BJ (cell line): Measurements from ENCODE around the gene ANK2. TPM values are rescaled to one million over a fixed set of nuclear protein-coding genes. Genes with fewer than 3 reads are reported as not detected.

Experiments
- CTCF ChIA-PET: fragments of 350-600 bp; formaldehyde crosslinking; extraction: SDS; loops from one replicate; lab custom pipeline; 2021; ENCODE audit warnings: antibody characterized with exemption, inconsistent platforms; lab: Yijun Ruan, JAX
- POLR2A ChIA-PET: fragments of 300-600 bp; sonication (Branson Sonifier 250); formaldehyde crosslinking; extraction: SDS; loops from one replicate; lab custom pipeline; 2021; ENCODE audit warnings: antibody characterized with exemption; lab: Charles Lee
- DNase-seq: peaks from one replicate; pipeline ENCODE4 v3.0.0-alpha.2; 2011; ENCODE audit warnings: low read depth
- H3K27me3 ChIP-seq: 2 replicates; pipeline ENCODE4 v1.6.0; 2011; ENCODE audit warnings: low read length; ENCODE audit not compliant: control insufficient read depth, insufficient read depth
- H3K36me3 ChIP-seq: 2 replicates; pipeline ENCODE4 v1.5.1; 2011; ENCODE audit warnings: low read length; ENCODE audit not compliant: control insufficient read depth, insufficient read depth
- H3K4me3 ChIP-seq: 2 replicates; pipeline ENCODE4 v1.5.1; 2011; ENCODE audit warnings: low read depth, mild to moderate bottlenecking, control low read depth, low read length
- CTCF ChIP-seq: IDR thresholded peaks from 2 replicates; pipeline ENCODE4 v1.5.1; 2011; ENCODE audit warnings: low read depth, mild to moderate bottlenecking, control low read depth, inconsistent platforms, low read length, moderate library complexity; ENCODE audit not compliant: insufficient read depth
- polyA plus RNA-seq: library from polyadenylated mRNA; depleted of rRNA; stranded (reverse); fragments of >200 nt; gene quantifications from 2 replicates; pipeline ENCODE4 v1.2.3, GENCODE V29; 2011

The ANK2 gene
- polyA plus RNA-seq, 1 experiment = 2.3 TPM

DNA sequence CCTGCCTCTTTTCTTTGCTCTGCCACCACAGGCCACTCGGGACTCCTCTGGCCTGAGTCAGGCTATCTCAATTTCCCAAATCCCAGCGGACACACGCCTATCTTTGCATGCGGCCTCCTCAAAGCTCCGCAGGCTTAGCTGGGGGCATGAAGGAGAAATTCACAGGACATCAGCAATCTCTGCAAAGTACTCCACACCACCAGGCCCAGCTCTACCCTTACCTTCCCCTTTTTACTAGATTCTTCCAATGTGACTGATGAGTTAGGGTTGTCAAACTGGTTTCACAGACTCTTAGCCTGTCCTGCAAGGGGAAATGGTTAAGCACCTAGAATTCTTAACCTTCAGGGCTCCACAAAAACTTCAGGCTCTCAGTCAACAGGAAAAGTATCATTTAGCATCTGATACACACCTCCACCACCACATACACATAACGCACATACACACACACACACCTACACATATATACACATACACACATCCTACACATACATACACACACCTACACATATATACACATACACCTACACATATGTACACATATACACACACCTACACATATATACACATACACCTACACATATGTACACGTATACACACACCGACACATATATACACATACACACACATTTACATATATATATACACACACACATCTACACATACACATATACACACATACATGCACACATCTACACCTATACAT, 349.1 kb downstream of the ANK2 start:
- CTCF ChIA-PET = interaction anchor here (1.0 to 1.3 kb wide), 3 partner anchors 8 to 987 kb away, joined by 3 read pairs; no protein-coding TSS in a partner anchor
- Histone ChIP-seq H3K4me3 (no peak overlapping the region), H3K27me3 (no peaks in the 10 kb centered on the region), H3K36me3 (no peaks in the 10 kb centered on the region)
- POLR2A ChIA-PET = no interaction called here
- no peak for TF ChIP-seq CTCF
- DNase-seq = no peak

DNA sequence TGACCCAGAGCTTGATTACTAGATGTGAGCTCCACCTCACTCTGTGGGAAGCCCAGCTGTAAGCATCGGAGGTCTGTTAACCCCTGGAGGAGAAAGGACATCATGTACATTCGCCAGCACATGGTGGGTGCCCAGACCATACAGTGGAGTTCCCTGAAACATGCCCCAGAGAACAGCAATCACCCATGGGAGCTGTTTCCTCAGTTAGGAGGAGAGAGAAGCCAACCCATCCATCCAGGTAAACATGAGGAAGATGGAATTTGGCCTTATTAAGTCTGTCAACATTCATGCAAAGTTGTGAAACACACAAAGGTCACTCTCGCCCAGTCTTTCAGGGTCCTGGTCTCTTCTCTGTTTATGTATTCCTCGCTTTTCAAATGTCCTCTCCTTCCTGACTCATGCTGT, 354.7 kb downstream of the ANK2 start:
- ChIA-PET POLR2A (no interaction called here), CTCF (interaction anchor here (2.2 kb wide), 1 partner anchor 9 kb away, joined by 7 read pairs; no protein-coding TSS in a partner anchor)
- no peaks in the 10 kb centered on the region for H3K27me3 ChIP-seq
- TF ChIP-seq CTCF = no peak
- DNase-seq = no peak
- H3K4me3 ChIP-seq = no peak overlapping the region
- H3K36me3 ChIP-seq = no peaks in the 10 kb centered on the region

DNA sequence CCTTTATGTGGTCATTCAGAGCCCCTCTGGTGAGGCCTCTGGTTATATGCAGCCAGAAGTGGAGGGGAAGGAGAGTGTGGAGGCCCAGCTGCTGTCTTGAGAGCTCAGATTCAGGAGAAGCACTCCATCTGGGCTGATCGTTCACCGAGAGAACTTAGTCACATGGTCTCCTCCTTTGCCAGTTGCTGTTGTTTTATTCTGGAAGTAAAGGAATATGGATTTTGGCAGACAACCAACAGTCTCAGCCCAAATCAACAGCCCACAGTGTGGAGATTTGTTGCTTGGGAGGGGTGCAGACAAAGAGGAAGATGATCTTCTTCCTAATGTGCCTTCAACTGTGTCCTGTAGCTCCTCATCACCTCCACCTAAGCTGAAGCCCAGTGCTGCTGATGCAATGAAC, 355.4 kb downstream of the ANK2 start:
- ChIA-PET CTCF (interaction anchor here (2.2 kb wide), 1 partner anchor 10 kb away, joined by 7 read pairs; no protein-coding TSS in a partner anchor), POLR2A (no interaction called here)
- no peak overlapping the region for H3K4me3 ChIP-seq
- H3K36me3 ChIP-seq = no peaks in the 10 kb centered on the region
- DNase-seq = no peak
- no peaks in the 10 kb centered on the region for H3K27me3 ChIP-seq
- no peak for TF ChIP-seq CTCF

DNA sequence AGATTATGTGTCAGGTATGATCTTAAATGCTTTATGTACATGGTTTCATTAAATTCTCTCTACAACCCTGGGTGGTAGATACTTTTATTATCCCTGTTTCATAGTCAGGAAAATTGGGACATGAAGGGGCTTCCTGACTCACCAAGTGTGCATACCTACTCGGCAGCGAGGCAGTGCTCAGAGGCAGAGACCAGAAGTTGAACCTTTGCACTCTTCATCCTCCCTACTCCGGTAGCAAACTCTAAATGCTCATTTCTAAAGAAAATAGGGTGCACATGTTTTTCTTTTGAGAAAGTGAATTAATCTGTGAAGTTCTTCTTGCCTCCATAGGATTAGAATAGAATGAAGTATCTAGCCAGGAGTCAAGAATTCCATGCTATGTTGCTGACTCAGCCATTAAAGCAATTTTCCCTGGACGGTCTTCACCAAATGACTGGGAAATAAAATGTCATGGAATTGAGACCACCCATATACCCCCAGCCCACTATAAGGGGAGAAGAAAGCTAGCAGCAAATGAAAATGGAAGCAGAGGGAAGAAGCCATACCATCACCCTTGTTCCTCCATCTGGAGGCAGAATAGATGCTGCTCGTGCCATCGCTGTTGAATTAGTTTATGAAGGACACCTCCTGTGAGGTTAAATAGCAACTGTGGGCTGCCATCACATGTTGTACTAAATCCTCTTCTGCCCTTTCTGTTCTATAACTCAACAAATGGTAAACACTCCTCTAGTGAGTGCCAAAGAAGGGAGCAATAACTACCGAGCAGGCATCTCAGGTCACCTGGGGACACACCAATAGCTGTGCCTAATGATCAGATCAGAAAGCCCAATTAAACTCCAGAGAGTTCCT, 356.6 kb downstream of the ANK2 start:
- no peak for TF ChIP-seq CTCF
- ChIA-PET CTCF (interaction anchor here (0.5 to 0.9 kb wide), 2 partner anchors 8 to 665 kb away, joined by 3 read pairs; no protein-coding TSS in a partner anchor), POLR2A (no interaction called here)
- no peak for DNase-seq
- H3K27me3 ChIP-seq = no peaks in the 10 kb centered on the region
- H3K4me3 ChIP-seq = no peak overlapping the region
- H3K36me3 ChIP-seq = no peaks in the 10 kb centered on the region

GRCh38 chr4:113406723-113407016, 357.2 kb downstream of the ANK2 start:
- POLR2A ChIA-PET = no interaction called here
- no peak for DNase-seq
- CTCF ChIA-PET = interaction anchor here (0.9 kb wide), 1 partner anchor 9 kb away, joined by 3 read pairs; no protein-coding TSS in a partner anchor

More at GRCh38 chr4:113406723-113407016, 357.2 kb downstream of the ANK2 start:
- no peaks in the 10 kb centered on the region for H3K36me3 ChIP-seq
- no peaks in the 10 kb centered on the region for H3K27me3 ChIP-seq
- H3K4me3 ChIP-seq = no peak overlapping the region
- TF ChIP-seq CTCF = no peak
